GM23338 (cell line): ENCODE results near the gene LILRA6. TPM values are rescaled to one million over a fixed set of nuclear protein-coding genes. Genes with fewer than 3 reads are reported as not detected.

Source experiments
- ATAC-seq: fragments of 200-7000 bp; cut with Tn5 transposase; 3 replicates; pipeline ENCODE4 v1.9.1; 2020
- DNase-seq: peaks from one replicate; pipeline ENCODE4 v3.0.0-alpha.2; 2015; ENCODE audit warnings: low spot score
- H2AFZ ChIP-seq: fragments of 200-600 bp; sonication (generic); 2 replicates; pipeline ENCODE4 v1.8.0; 2016; ENCODE audit warnings: antibody characterized with exemption, mild to moderate bottlenecking, moderate library complexity
- H3F3A ChIP-seq: fragments of 200-600 bp; sonication (generic); replicated peaks from 2 replicates; pipeline ENCODE4 v1.8.0; 2017; ENCODE audit warnings: antibody characterized with exemption, mixed run types, low read depth
- H3K27ac ChIP-seq: fragments of 200-600 bp; sonication (generic); 2 replicates; pipeline ENCODE4 v1.6.1; 2016; ENCODE audit warnings: low read depth
- H3K27me3 ChIP-seq: fragments of 200-600 bp; sonication (generic); 2 replicates; pipeline ENCODE4 v1.8.0; 2016; ENCODE audit warnings: mild to moderate bottlenecking, mixed run types, moderate library complexity; ENCODE audit not compliant: insufficient read depth
- H3K36me3 ChIP-seq: fragments of 200-600 bp; sonication (generic); 2 replicates; pipeline ENCODE4 v1.8.0; 2016; ENCODE audit warnings: mild to moderate bottlenecking; ENCODE audit not compliant: insufficient read depth
- H3K4me1 ChIP-seq: fragments of 200-600 bp; sonication (generic); 2 replicates; pipeline ENCODE4 v1.8.0; 2016; ENCODE audit warnings: mild to moderate bottlenecking, moderate library complexity; ENCODE audit not compliant: insufficient read depth
- H3K4me2 ChIP-seq: fragments of 200-600 bp; sonication (generic); 2 replicates; pipeline ENCODE4 v1.7.1; 2017; ENCODE audit warnings: mixed run types
- H3K4me3 ChIP-seq: fragments of 200-600 bp; sonication (generic); 2 replicates; pipeline ENCODE4 v1.6.1; 2016; ENCODE audit warnings: mixed run types
- H3K79me2 ChIP-seq: fragments of 200-600 bp; sonication (generic); replicated peaks from 2 replicates; pipeline ENCODE4 v1.8.0; 2017; ENCODE audit warnings: mild to moderate bottlenecking; ENCODE audit not compliant: insufficient read depth
- H3K9me2 ChIP-seq: fragments of 200-600 bp; sonication (generic); 2 replicates; pipeline ENCODE4 v1.8.0; 2017; ENCODE audit not compliant: insufficient read depth
- H4K20me1 ChIP-seq: fragments of 200-600 bp; sonication (generic); replicated peaks from 2 replicates; pipeline ENCODE4 v1.8.0; 2017; ENCODE audit warnings: mild to moderate bottlenecking; ENCODE audit not compliant: insufficient read depth
- H3K27ac Mint-ChIP-seq: 2 replicates; pipeline ENCODE4 v1.8.0; 2020; ENCODE audit warnings: inconsistent platforms, mild to moderate bottlenecking, moderate library complexity, mixed read lengths
- H3K27me3 Mint-ChIP-seq: 3 replicates; pipeline ENCODE4 v1.8.0; 2022; ENCODE audit warnings: low read depth, mild to moderate bottlenecking, moderate library complexity, mixed read lengths, inconsistent platforms; ENCODE audit not compliant: insufficient read depth, poor library complexity
- H3K36me3 Mint-ChIP-seq: 3 replicates; pipeline ENCODE4 v1.8.0; 2021; ENCODE audit warnings: low read depth, mild to moderate bottlenecking, inconsistent platforms, moderate library complexity, mixed read lengths
- H3K4me1 Mint-ChIP-seq: 3 replicates; pipeline ENCODE4 v1.8.0; 2020; ENCODE audit warnings: mild to moderate bottlenecking, inconsistent platforms, mixed read lengths
- H3K4me3 Mint-ChIP-seq: 3 replicates; pipeline ENCODE4 v1.8.0; 2021; ENCODE audit warnings: moderate library complexity, mild to moderate bottlenecking, inconsistent platforms, mixed read lengths
- H3K9me3 Mint-ChIP-seq: 3 replicates; pipeline ENCODE4 v1.8.0; 2020; ENCODE audit warnings: moderate library complexity, mild to moderate bottlenecking, inconsistent platforms, mixed read lengths
- ETS1 ChIP-seq: IDR thresholded peaks from 2 replicates; pipeline ENCODE4 v1.6.1; 2016; ENCODE audit warnings: antibody characterized with exemption
- EZH2phosphoT487 ChIP-seq: fragments of 200-600 bp; sonication (generic); IDR thresholded peaks from one replicate; pipeline ENCODE4 v1.8.1; 2018; ENCODE audit warnings: antibody characterized with exemption; ENCODE audit not compliant: unreplicated experiment
- NANOG ChIP-seq: IDR thresholded peaks from 2 replicates; pipeline ENCODE4 v1.6.1; 2016; ENCODE audit warnings: antibody characterized with exemption, borderline replicate concordance
- POLR2AphosphoS5 ChIP-seq: IDR thresholded peaks from 2 replicates; pipeline ENCODE4 v1.6.1; 2016; ENCODE audit warnings: antibody characterized with exemption, low read depth
- ZNF114 ChIP-seq: fragments of 250-450 bp; sonication (Bioruptor Pico); IDR thresholded peaks from 2 replicates; pipeline ENCODE4 v1.5.0; 2020; ENCODE audit warnings: mild to moderate bottlenecking, moderate library complexity
- polyA plus RNA-seq: library from polyadenylated mRNA; unstranded; fragments of >200 nt; fragmentation: Nextera tagmentation; extraction: Ambion mirVana; gene quantifications from 2 replicates; pipeline ENCODE4 v1.2.1, GENCODE V29; 2016
- total RNA-seq: library from RNA; depleted of rRNA; stranded (reverse); fragments of >200 nt; shearing (Covaris generic); gene quantifications from 2 replicates; pipeline ENCODE4 v1.2.3, GENCODE V29; 2014
- TF ChIP-seq, protein P1 (sequence below): fragments of 250-450 bp; sonication (Bioruptor Pico); IDR thresholded peaks from 2 replicates; pipeline ENCODE4 v1.5.0; 2020; ENCODE audit warnings: mild to moderate bottlenecking, moderate library complexity

LILRA6 gene
- total and polyA plus RNA-seq, 2 experiments from 2014 or later, result not detected

GRCh38 chr19:54209811-54210494, 32.6 kb downstream of the LILRA6 start:
- Histone ChIP-seq H3K79me2 (peaks cover 20% of the 10 kb centered on the region), H3K4me2 (no peak overlapping the region), H3K4me1 (peaks cover 6% of the 10 kb centered on the region), H4K20me1 (peaks cover 31% of the 10 kb centered on the region), H3K27ac (peak overlapping the region; percentile 94), H2AFZ (no peak overlapping the region), H3F3A (peaks cover 40% of the 10 kb centered on the region), H3K9me2 (no peaks in the 10 kb centered on the region), H3K4me3 (no peak overlapping the region), H3K27me3 (no peaks in the 10 kb centered on the region), H3K36me3 (peaks cover 20% of the 10 kb centered on the region)
- DNase-seq (no peak), ATAC-seq (peak; percentile 7)
- Mint-ChIP-seq H3K36me3 (peaks cover 56% of the 10 kb centered on the region), H3K9me3 (peaks cover 6% of the 10 kb centered on the region; the same call in 1 of the 3 replicates), H3K4me3 (no peak overlapping the region; the same call in 2 of the 3 replicates), H3K27me3 (peaks cover 46% of the 10 kb centered on the region), H3K4me1 (peaks cover 30% of the 10 kb centered on the region), H3K27ac (peak overlapping the region; percentile 70)
- TF ChIP-seq EZH2phosphoT487, result no peak
- no peak for TF ChIP-seq ETS1

- TF ChIP-seq, protein P1, sequence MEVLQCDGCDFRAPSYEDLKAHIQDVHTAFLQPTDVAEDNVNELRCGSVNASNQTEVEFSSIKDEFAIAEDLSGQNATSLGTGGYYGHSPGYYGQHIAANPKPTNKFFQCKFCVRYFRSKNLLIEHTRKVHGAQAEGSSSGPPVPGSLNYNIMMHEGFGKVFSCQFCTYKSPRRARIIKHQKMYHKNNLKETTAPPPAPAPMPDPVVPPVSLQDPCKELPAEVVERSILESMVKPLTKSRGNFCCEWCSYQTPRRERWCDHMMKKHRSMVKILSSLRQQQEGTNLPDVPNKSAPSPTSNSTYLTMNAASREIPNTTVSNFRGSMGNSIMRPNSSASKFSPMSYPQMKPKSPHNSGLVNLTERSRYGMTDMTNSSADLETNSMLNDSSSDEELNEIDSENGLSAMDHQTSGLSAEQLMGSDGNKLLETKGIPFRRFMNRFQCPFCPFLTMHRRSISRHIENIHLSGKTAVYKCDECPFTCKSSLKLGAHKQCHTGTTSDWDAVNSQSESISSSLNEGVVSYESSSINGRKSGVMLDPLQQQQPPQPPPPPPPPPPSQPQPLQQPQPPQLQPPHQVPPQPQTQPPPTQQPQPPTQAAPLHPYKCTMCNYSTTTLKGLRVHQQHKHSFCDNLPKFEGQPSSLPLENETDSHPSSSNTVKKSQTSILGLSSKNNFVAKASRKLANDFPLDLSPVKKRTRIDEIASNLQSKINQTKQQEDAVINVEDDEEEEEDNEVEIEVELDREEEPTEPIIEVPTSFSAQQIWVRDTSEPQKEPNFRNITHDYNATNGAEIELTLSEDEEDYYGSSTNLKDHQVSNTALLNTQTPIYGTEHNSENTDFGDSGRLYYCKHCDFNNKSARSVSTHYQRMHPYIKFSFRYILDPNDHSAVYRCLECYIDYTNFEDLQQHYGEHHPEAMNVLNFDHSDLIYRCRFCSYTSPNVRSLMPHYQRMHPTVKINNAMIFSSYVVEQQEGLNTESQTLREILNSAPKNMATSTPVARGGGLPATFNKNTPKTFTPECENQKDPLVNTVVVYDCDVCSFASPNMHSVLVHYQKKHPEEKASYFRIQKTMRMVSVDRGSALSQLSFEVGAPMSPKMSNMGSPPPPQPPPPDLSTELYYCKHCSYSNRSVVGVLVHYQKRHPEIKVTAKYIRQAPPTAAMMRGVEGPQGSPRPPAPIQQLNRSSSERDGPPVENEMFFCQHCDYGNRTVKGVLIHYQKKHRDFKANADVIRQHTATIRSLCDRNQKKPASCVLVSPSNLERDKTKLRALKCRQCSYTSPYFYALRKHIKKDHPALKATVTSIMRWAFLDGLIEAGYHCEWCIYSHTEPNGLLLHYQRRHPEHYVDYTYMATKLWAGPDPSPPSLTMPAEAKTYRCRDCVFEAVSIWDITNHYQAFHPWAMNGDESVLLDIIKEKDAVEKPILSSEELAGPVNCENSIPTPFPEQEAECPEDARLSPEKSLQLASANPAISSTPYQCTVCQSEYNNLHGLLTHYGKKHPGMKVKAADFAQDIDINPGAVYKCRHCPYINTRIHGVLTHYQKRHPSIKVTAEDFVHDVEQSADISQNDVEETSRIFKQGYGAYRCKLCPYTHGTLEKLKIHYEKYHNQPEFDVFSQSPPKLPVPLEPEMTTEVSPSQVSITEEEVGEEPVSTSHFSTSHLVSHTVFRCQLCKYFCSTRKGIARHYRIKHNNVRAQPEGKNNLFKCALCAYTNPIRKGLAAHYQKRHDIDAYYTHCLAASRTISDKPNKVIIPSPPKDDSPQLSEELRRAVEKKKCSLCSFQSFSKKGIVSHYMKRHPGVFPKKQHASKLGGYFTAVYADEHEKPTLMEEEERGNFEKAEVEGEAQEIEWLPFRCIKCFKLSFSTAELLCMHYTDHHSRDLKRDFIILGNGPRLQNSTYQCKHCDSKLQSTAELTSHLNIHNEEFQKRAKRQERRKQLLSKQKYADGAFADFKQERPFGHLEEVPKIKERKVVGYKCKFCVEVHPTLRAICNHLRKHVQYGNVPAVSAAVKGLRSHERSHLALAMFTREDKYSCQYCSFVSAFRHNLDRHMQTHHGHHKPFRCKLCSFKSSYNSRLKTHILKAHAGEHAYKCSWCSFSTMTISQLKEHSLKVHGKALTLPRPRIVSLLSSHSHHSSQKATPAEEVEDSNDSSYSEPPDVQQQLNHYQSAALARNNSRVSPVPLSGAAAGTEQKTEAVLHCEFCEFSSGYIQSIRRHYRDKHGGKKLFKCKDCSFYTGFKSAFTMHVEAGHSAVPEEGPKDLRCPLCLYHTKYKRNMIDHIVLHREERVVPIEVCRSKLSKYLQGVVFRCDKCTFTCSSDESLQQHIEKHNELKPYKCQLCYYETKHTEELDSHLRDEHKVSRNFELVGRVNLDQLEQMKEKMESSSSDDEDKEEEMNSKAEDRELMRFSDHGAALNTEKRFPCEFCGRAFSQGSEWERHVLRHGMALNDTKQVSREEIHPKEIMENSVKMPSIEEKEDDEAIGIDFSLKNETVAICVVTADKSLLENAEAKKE (CRISPR knock-in tag), result no peak
- TF ChIP-seq ZNF114 (CRISPR knock-in tag) (no peak), POLR2AphosphoS5 (no peak), NANOG (no peak)
- Mint-ChIP-seq H3K27ac (peak overlapping the region; percentile 70), H3K4me1 (peaks cover 36% of the 10 kb centered on the region), H3K9me3 (peaks cover 6% of the 10 kb centered on the region; the same call in 1 of the 3 replicates), H3K36me3 (peaks cover 62% of the 10 kb centered on the region), H3K27me3 (peaks cover 48% of the 10 kb centered on the region), H3K4me3 (no peak overlapping the region)
- no peaks in the 10 kb centered on the region for H3K27me3 ChIP-seq
- peak overlapping the region; percentile 94 for H3K27ac ChIP-seq
- H3K4me3 ChIP-seq, result no peak overlapping the region
- peaks cover 38% of the 10 kb centered on the region for H4K20me1 ChIP-seq
- H3F3A ChIP-seq, result peaks cover 47% of the 10 kb centered on the region
- peaks cover 27% of the 10 kb centered on the region for H3K36me3 ChIP-seq
- H3K79me2 ChIP-seq, result peaks cover 28% of the 10 kb centered on the region
- peak overlapping the region; percentile 14; the same call in 1 of the 2 replicates for H3K4me2 ChIP-seq
- H3K4me1 ChIP-seq, result peaks cover 13% of the 10 kb centered on the region
- peak; percentile 52 for DNase-seq
- H3K9me2 ChIP-seq, result no peaks in the 10 kb centered on the region
- peak; percentile 53 for ATAC-seq
- no peak overlapping the region for H2AFZ ChIP-seq
Measured at GRCh38 chr19:54209058-54209810, 33.4 kb downstream of the LILRA6 start.
